Kidney capillary endothelial cell (primary cell): ENCODE results near the gene NOL4.
"Not testable (repeated sequence)": the region's sequence is repeated elsewhere in the genome, so short reads cannot be mapped to it uniquely, and the experiment has no call there.

Source experiments
- DNase-seq: peaks from one replicate; pipeline ENCODE4 v3.0.0-alpha.2; 2018; ENCODE audit warnings: low spot score

The NOL4 gene, protein sequence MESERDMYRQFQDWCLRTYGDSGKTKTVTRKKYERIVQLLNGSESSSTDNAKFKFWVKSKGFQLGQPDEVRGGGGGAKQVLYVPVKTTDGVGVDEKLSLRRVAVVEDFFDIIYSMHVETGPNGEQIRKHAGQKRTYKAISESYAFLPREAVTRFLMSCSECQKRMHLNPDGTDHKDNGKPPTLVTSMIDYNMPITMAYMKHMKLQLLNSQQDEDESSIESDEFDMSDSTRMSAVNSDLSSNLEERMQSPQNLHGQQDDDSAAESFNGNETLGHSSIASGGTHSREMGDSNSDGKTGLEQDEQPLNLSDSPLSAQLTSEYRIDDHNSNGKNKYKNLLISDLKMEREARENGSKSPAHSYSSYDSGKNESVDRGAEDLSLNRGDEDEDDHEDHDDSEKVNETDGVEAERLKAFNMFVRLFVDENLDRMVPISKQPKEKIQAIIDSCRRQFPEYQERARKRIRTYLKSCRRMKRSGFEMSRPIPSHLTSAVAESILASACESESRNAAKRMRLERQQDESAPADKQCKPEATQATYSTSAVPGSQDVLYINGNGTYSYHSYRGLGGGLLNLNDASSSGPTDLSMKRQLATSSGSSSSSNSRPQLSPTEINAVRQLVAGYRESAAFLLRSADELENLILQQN

DNA sequence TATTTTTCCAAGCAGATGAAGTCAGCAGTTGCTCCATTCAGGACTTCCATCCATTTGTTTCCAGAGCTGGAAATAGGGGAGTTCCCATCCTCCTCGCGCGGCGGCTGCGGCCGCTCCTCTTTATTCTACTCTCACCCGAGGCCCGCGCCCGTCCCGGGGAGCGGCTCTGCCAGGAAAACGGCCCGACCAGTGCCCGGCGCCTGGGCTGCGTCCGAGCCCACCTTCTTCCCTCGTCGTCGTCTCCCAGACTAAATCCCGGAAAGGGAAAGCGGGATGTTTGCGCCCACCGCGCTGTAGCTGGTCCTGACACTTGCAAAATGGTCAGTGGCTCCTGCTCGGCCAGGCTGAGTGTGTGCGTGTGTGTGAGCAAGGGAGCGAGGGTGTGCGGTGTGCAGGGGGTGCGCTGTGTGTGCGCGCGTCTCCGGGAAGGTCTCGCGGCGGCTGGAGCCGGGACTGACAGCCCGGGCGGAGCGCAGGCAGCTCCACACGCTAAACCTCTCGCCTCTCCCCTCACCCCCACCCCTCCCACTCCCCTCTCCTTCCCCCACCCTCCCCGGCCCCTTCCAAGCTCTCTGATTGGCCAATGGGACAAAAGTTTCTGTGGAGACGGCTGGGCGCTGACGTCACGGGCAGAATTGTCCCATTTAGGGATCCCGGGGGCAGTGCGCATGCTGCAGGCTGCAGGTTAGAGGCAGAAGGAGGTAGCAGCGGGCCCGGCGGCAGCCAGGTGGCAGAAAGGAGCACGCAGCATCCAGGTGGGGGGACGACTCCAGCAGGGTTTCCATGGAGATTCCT is at the start of gene NOL4:
NOL4 (minus strand) TSS at position 491 of the 795 bp plus-strand sequence. CDS start 1,660 bp downstream, outside the sequence.
- peak; percentile 18 for DNase-seq

DNA sequence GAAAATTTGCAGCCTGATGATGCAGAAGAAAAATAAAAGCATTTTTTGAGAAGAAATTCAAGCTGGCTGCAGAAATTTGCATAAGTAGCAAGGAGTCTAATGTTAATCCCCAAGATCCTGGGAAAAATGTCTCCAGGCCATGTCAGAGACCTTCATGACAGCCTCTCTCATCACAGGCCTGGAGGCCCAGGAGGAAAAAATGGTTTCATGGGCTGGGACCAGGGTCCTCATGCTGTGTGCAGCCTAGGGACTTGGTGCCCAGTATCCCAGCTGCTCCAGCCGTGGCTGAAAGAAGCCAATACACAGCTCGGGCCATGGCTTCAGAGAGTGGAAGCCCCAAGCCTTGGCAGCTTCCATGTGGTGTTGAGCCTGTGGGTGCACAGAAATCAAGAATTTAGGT is 41.3 kb upstream of the NOL4 start:
- DNase-seq: not testable (repeated sequence)

DNA sequence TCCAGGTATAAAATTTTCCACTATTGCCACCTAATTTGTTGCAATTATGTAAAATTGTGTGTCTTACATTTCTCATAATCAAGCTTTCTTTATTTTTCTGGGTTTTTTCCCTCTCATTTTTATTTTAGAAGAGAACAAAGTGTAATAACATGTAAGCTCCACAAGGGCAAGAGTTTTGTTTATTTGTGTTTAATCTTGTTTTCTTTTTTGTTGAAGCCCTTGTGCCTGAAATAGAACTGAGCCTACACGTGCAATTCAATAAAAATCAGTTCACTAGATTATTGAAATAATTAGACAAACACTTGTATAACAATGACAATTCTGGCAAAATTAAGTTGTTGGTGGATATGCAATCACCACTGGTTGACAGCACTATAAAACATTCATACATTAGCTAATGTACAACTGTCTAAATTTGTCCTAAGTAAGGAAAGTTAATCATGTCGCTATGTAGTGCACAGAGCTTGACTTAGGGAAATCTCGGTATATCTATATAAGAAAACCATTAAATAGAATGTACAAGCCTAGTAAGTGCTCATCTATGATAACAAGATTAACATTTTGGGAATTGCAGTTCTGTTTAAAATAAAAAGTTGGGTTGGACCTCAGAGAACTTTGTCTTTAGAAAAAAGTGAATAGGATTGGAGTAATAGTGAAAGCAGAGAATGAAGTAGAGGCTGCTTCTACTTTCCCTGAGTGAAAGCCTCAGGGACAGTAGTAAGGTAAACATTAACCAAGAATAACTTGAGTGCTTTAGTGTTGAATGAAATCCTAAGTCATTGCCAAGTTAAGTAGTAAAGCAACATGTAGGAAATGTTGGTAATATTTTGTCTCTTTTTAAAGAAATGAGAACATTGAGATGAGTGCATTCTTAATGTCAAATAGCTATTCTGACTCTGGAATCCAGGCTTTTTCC is 37.4 kb upstream of the NOL4 start:
- no peak for DNase-seq

DNA sequence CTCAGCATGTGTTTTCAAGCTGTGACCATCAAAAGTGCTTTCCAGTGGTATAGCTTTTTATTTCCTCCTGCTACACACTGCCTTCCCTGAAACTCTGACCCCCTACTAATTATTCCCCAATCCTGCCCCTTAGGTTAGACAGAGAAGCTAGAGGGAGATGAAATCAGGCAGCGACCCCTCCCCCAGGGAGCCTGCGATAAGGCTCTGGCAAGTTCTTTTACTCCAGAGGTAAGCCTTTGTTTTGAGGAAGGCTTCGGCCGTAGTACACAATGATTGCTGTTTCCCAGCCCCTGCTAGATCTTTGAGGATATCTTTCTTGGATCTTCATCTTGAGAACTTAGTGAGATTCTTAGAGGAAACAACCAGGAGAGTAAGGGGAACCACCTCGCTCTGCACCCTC is 33.5 kb upstream of the NOL4 start:
- no peak for DNase-seq

DNA sequence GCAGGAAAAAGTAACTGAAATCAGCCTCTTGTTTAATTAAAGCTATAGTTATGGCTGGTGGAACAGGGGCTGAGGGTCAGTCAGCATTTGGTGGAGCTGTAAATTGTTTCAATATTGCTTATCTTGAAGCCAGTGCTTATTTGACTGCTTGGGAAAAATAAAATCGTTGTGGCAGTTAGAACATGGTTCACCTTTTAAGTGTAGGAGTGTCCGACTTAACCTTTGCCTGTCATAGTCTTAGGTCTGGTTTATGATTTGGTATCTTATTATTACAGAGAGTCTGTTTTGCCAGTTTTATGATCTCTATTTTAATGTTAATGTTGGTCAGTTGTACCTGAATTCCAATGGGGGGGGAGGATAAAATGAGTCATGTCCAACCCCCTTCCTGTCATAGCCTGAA is 27.2 kb upstream of the NOL4 start:
- no peak for DNase-seq

DNA sequence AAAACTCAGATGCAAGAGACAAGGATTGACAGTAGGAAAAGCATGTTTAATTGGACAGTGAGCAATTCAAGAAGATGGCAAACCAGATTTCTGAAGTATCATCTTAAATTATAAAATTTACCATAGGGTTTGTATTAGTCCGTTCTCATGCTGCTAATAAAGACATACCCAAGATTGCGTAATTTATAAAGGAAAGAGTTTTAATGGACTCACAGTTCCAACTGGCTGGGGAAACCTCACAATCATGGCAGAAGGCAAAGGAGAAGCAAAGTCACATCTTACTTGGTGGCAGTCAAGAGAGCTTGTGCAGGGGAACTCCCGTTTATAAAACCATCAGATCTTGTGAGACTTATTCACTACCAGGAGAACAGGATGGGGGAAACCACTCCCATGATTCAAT is 24.0 kb upstream of the NOL4 start:
- no peak for DNase-seq

DNA sequence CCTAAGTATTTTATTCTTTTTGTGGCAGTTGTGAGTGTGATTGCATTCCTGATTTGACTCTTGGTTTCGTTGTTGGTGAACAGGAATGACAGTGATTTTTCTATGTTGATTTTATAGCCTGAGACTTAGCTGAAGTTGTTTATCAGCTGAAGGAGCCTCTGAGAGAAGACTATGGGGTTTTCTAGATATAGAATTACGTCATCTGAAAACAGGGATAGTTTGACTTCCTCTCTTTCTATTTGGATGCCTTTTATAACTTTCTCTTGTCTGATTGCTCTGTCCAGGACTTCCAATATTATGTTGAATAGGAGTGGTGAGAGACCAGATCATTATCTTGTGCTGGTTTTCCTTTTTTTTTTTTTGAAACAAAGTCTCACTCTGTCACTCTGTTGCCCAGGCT is 18.0 kb upstream of the NOL4 start:
- DNase-seq: no peak

DNA sequence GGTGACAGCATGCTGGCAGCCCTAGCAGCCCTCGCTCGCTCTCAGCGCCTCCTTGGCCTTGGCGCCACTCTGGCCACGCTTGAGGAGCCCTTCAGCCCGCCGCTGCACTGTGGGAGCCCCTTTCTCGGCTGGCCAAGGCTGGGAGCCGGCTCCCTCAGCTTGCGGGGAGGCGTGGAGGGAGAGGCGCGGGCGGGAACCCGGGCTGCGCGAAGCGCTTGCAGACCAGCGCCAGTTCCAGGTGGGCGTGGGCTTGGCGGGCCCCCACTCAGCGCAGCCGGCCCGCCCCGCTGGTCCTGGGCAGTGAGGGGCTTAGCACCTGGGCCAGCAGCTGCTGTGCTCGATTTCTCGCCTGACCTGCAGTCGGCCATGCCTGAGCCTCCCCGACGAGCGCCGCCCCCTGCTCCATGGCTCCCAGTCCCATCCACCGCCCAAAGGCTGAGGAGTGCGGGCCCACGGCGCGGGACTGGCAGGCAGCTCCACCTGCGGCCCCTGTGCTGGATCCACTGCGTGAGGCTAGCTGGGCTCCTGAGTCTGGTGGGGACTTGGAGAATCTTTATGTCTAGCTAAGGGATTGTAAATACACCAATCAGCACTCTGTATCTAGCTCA is 9.2 kb upstream of the NOL4 start:
- DNase-seq: not testable (repeated sequence)

DNA sequence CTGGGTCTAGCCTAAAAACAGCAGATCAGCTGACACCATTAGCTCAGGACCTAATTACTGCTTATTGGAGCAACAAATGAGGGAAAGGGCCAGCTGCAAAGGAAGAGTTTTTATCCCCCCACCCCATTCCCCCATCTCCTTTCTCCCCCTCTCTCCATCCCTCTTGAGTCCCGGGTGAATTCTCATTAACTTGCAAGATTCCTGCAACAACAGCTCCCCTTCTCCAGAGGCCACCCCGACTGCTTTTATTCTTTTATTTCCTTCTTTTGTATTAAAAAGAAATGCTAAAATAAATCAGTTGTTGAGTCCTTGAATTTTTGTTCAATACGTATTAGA is 473 bp upstream of the NOL4 start:
- DNase-seq: no peak

DNA sequence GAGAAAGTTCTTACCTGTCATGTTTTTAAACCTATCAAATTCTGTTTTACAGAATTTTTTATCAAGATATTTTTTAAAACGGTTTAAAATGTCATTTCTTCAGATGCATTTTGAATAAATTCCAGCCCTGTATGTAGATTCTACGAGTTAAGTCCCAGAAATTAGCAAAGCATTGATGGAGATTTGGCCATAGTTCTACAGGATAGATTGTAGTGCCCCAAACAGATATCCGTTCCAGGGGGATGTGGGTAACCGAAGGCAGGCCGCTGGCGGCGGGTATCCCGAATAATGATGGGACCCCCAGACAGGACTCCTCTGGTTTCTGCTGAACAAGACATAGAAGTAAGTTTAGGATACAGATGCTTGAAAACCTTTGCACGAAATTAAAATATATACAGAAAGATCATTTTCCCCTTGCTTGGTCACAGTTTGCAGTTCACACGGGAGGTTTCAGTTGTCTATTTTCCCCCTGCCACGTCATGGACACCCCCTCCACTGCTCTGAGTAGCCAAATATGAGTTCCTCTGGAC is 755 bp downstream of the NOL4 start:
- DNase-seq: peak; percentile 1

DNA sequence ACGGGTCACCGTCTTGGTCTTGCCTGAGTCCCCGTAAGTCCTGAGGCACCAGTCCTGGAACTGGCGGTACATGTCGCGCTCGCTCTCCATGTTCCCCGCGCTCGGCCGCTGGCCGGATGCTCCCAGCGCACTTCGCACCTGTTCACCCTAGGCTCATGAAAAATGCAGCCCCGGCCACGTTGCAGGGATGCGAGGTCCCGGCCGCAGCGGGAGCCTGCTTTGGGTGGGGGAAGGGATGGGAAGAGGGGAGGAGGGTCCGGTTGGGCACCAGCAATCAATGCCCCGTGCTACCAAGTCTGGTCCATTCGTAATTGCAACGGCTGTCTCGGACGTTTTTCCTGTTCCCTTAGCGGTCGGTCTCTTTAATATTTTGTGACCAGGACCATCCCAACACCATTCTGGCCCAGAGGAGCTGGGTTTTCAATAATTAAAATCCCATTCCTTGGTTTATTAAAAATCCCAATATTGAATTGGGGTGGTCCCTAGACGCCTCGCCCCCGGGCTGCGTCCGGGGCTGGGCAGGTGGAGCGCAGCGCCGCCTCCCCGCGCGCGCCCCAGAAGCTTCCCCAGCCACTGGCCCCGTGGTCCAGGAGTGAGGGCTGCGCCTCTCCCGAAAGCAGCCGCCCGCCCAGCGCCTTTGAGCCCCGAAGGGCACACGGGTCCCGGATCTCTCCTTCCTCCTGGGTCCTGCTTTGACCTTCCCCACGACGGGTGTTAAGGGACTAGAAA is 1.4 kb downstream of the NOL4 start:
- DNase-seq: no peak

DNA sequence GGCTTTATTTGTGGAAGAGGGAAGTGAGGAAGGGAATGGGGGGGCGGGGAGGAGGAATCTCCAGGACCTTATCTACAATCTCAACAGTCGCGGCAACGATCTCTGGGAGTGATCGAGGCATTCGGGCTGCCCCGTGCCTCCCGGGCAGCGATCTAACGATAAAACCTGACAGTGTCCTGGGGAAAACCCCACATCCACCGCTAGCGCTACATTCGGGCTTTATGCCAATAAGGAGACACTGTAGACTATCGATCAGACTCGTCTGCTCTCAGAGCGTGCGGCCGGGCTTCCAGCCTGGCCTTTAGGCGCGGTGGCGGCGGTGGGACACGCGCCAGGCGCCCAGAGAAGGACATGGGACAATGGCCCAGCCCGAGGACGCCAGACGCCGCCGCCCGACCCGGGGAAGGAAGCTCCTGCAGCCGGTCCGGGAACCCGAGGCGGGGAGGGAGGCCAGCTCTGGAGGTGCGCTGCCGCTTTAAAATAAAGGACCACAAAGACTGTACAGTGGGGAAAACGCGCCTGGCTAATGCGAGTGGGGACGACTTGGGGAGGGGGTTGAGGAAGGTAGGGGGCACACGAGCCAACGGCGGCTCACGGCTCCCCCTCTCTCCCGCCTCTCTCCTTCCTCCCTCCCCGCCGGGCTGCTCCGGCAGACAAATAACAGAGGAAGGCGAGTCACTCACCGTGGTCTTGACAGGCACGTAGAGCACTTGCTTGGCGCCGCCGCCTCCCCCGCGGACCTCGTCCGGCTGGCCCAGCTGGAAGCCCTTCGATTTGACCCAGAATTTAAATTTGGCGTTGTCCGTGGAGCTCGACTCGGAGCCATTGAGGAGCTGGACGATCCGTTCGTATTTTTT is 2.2 kb downstream of the NOL4 start:
- peak; percentile 53 for DNase-seq

DNA sequence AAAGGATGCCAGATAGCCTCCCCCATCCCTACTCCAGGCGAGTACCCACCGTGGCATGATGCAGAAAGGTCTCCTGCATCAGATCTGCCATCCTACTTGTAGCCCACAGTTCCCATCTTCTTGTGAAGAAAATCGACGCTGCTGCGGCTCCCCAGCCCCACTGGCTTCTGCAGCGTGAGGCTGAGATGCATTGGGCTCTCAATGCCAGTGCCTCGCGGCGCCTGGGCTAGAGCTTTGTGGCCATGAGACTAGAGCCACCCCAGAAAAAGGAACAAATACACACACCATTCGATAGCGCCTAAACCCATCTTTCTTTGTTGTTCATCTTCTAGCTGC is 2.8 kb downstream of the NOL4 start:
- DNase-seq: no peak

DNA sequence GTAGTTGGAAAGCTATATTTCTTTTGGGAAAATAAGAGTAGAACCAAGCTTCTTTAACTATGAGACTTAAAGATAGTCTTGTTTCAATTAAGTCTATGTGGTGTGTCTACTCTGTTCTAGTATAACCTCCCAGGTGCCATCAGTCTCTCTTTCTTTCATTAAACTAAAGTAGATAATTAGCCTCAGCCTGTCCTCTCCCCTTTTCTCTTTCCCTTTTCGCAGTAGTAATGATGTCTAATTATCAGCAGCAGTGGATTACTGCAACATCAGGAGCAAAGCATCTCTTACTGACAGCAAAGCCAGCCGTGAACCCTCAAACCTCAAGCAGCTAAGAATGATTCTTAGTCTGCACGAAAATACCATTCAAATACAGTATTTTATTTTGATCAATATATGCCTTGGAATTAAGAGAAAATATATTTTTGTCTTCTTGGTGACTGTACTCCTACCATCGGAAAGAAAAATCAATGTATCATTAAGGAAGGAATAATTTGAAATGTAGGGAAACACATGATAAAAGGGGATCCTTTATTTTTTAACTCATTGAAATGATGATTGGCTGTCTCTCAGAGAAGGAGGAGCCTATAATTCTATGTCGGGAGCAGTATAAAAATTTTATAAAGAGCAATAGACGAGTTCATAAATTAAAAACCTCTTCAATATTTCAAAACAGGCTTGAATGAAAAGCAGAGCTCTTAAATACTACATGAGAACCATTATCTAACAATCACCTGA is 4.5 kb downstream of the NOL4 start:
- DNase-seq: no peak

DNA sequence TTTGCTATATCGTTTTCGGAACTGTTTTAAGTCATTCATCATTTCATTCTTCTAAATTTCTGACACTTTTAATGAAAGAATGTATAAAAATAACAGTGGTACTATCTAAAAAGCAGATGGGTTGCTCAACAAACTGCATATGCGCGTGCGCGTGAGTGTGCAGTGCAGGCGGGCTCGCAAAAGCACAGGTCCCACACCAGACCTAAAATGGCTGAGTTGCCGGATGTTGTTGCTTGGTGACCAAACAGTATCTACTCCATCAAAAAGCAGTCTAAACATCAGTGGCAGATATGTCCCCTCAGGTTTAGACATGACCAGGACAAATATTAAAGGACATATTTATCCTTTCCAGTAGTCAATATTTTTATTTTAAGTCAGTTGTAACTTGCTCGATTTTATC is 5.1 kb downstream of the NOL4 start:
- no peak for DNase-seq

DNA sequence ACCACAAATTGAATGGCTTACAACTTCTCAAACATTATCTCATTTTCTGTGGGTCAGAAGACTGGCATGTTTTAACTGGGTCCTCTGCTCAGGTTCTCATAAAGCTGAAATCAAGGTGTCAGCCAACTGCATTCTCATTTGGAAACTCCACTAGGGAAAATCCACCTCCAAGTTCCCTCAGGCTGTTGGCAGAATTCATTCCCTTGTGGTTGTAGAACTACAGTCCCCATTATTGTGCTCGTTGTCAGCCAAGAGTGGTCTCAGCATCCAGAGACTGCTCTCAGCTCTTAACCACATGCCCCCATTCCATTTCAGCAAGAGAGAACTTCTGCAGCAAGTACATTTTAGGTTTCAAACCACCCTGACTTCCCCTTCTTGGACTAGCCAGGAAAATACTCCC is 12.2 kb downstream of the NOL4 start:
- no peak for DNase-seq

DNA sequence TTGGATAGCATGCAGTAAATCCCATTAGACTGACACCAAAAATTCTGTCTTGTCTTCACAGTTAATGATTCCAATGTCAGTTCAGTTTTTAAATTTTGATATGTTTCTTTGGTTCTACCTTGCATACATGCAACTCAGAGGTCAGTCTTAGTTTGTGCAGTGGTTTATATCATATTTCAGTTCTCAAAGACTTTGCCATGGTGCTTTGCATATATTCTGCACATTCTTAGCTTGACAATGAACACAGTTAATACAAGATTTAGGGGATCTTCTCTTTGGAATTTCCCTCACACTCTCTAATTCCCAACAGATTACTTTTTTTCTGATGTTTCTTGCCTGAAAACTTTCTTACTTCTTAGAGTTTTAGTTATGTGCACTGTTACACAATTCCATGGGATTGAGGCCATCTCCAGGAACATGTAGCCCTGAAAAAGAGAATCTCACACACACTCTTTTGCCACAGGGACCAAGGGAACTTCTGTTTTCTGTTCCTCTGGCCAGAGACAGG is 17.3 kb downstream of the NOL4 start:
- no peak for DNase-seq

DNA sequence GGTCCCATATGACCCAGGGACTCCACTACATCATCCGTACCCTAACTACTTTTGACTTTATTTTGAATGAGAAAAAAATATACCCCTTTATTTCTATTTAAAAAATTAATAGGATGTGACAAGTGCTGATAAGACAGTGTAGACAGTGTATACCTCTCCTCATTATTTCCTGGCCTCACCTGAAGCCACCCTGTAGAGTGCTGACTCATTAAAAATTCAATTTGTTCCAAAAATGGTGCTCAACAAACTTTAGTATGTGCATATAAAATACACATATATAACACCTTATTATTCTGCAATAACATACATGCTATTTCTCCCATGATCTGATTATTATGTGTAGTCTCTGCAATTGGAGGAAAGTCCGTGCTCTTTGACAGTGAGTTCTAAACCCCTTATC is 20.8 kb downstream of the NOL4 start:
- DNase-seq: no peak

DNA sequence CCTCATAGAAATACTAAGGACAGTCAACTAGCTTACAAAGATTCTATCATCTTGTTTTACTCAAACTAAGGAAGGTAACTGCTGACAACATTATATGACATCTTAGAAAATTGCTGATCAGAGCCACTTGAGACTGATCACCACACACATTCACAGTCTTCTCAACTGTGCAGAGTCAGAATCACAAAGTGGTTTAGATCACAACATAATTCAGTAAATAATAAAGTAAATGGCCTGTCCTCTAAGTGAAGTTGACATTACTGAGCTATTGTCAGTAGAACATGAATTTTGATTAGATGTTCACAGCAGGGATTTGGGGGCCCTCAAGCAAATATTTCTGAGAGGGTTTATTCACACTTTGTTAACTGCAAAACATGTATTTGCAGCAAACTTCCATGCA is 28.5 kb downstream of the NOL4 start:
- DNase-seq: no peak
